Fibroblast of lung (primary cell): ENCODE data around the gene PNPT1. TPM values are rescaled to one million over a fixed set of nuclear protein-coding genes. Genes with fewer than 3 reads are reported as not detected.
A peak's percentile ranks its signal among the peaks of the same experiment; 100 is the strongest.

Experiments
- DNase-seq, 2 donors: peaks; one replicate each; pipeline versions ENCODE4 v3.0.0 to v3.0.0-alpha.2; 2010; ENCODE audit warnings: low read depth in 2 of 2
- H2AFZ ChIP-seq: 2 replicates; pipeline ENCODE4 v1.5.1; 2012; ENCODE audit warnings: low read length, control low read depth, inconsistent platforms
- H3K27ac ChIP-seq: 2 replicates; pipeline ENCODE4 v1.5.1; 2011; ENCODE audit warnings: low read length, control low read depth; ENCODE audit not compliant: insufficient read depth
- H3K27me3 ChIP-seq: 2 replicates; pipeline ENCODE4 v1.5.1; 2011; ENCODE audit warnings: mild to moderate bottlenecking, low read length; ENCODE audit not compliant: control insufficient read depth, insufficient read depth
- H3K36me3 ChIP-seq: 2 replicates; pipeline ENCODE4 v1.5.1; 2011; ENCODE audit warnings: low read length; ENCODE audit not compliant: control insufficient read depth, insufficient read depth
- H3K4me1 ChIP-seq: 2 replicates; pipeline ENCODE4 v1.5.1; 2011; ENCODE audit warnings: low read length; ENCODE audit not compliant: control insufficient read depth, insufficient read depth; ENCODE audit errors: extremely low read depth
- H3K4me2 ChIP-seq: 2 replicates; pipeline ENCODE4 v1.5.1; 2011; ENCODE audit warnings: low read length, control low read depth; ENCODE audit not compliant: insufficient read depth; ENCODE audit errors: extremely low read depth
- H3K4me3 ChIP-seq, 4 experiments: fragments of 200-600 bp in 1 of 4; sonication (generic) in 1 of 4; replicated peaks in 1 of 4; 2 replicates each; pipeline ENCODE4 v1.5.1; 2011 to 2016; ENCODE audit warnings: low read length in 4 of 4, low read depth in 3 of 4, mild to moderate bottlenecking in 3 of 4, control low read depth in 2 of 4, inconsistent platforms in 1 of 4, mixed read lengths in 1 of 4; ENCODE audit not compliant: insufficient read depth in 1 of 4; ENCODE audit errors: control extremely low read depth in 1 of 4
- H3K79me2 ChIP-seq: 2 replicates; pipeline ENCODE4 v1.5.1; 2012; ENCODE audit warnings: mild to moderate bottlenecking, low read length, inconsistent platforms; ENCODE audit not compliant: control insufficient read depth, insufficient read depth
- H3K9ac ChIP-seq: 2 replicates; pipeline ENCODE4 v1.5.1; 2011; ENCODE audit warnings: mild to moderate bottlenecking, low read length, control low read depth; ENCODE audit not compliant: insufficient read depth
- H3K9me3 ChIP-seq: 2 replicates; pipeline ENCODE4 v1.5.1; 2012; ENCODE audit warnings: low read depth, low read length; ENCODE audit not compliant: control insufficient read depth, insufficient read depth
- H4K20me1 ChIP-seq: 2 replicates; pipeline ENCODE4 v1.5.1; 2011; ENCODE audit warnings: low read length; ENCODE audit not compliant: control insufficient read depth, insufficient read depth; ENCODE audit errors: extremely low read depth
- CTCF ChIP-seq, 2 donors: IDR thresholded peaks in 1 of 2; conservative IDR thresholded peaks in 1 of 2; 1 replicate in 1 of 2; 2 replicates in 1 of 2; pipeline ENCODE4 v1.5.1; 2011 to 2012; ENCODE audit warnings: low read length in 2 of 2, control low read depth in 1 of 2, inconsistent platforms in 1 of 2, low read depth in 1 of 2, mild to moderate bottlenecking in 1 of 2
- EZH2 ChIP-seq: IDR thresholded peaks from 2 replicates; pipeline ENCODE4 v1.5.1; 2012; ENCODE audit warnings: low read length, control low read depth, mild to moderate bottlenecking; ENCODE audit errors: missing control alignments
- polyA plus RNA-seq, 2 donors: library from polyadenylated mRNA; depleted of rRNA in 1 of 2; stranded (reverse) in 1 of 2; unstranded in 1 of 2; fragments of >200 nt; gene quantifications; 2 replicates each; pipeline ENCODE4 v1.2.1, GENCODE V29; 2011 to 2012; ENCODE audit warnings: missing spikeins in 1 of 2
- total RNA-seq: library from RNA; depleted of rRNA; stranded (reverse); fragments of >200 nt; gene quantifications from 2 replicates; pipeline ENCODE4 v1.2.1, GENCODE V29; 2014

Gene PNPT1
- total and polyA plus RNA-seq, 2 donors (not counting 1 experiment from before 2014, with no cell fraction given) = 13.1 to 14.2 TPM

- Histone ChIP-seq H3K4me3 (no peak overlapping the region), H3K79me2 (no peaks in the 10 kb centered on the region), H3K9me3 (no peaks in the 10 kb centered on the region), H3K4me2 (no peak overlapping the region), H2AFZ (no peak overlapping the region), H3K9ac (no peak overlapping the region), H3K4me1 (no peaks in the 10 kb centered on the region), H4K20me1 (no peaks in the 10 kb centered on the region), H3K27me3 (no peaks in the 10 kb centered on the region), H3K27ac (no peak overlapping the region), H3K36me3 (no peaks in the 10 kb centered on the region)
- TF ChIP-seq EZH2 = no peak
- no peak for TF ChIP-seq CTCF (conservative IDR thresholded peaks at IDR 0.05 in 1 of 2, IDR thresholded peaks at IDR 0.05 in 1 of 2; ENCODE audit: low read depth in 1 of 2, low read length in 2 of 2)
- DNase-seq = no peak
These were observed 41.1 kb upstream of the PNPT1 start for GRCh38 chr2:55734726-55735125.

GRCh38 chr2:55733335-55733734 is 39.7 kb upstream of the PNPT1 start:
- Histone ChIP-seq H3K27me3 (no peaks in the 10 kb centered on the region), H3K4me3 (no peak overlapping the region), H3K4me2 (peak overlapping the region; percentile 51), H4K20me1 (no peaks in the 10 kb centered on the region), H2AFZ (no peak overlapping the region), H3K9ac (no peak overlapping the region), H3K4me1 (no peaks in the 10 kb centered on the region), H3K36me3 (no peaks in the 10 kb centered on the region), H3K27ac (no peak overlapping the region), H3K79me2 (no peaks in the 10 kb centered on the region), H3K9me3 (no peaks in the 10 kb centered on the region)
- peak in 1 of 2 donors; percentile 19 for DNase-seq
- TF ChIP-seq EZH2 = no peak
- TF ChIP-seq CTCF (conservative IDR thresholded peaks at IDR 0.05 in 1 of 2, IDR thresholded peaks at IDR 0.05 in 1 of 2; ENCODE audit: low read depth in 1 of 2, low read length in 2 of 2) = no peak

- Histone ChIP-seq H2AFZ (no peak overlapping the region), H3K27ac (no peak overlapping the region)
These were observed 39.2 kb upstream of the PNPT1 start for GRCh38 chr2:55732854-55733253.

More at GRCh38 chr2:55732854-55733253, 39.2 kb upstream of the PNPT1 start:
- Histone ChIP-seq H3K4me3 (no peak overlapping the region), H3K79me2 (no peaks in the 10 kb centered on the region), H3K4me2 (peak overlapping the region; percentile 45), H3K27me3 (no peaks in the 10 kb centered on the region), H3K9me3 (no peaks in the 10 kb centered on the region), H3K9ac (no peak overlapping the region), H3K4me1 (no peaks in the 10 kb centered on the region), H3K36me3 (no peaks in the 10 kb centered on the region), H4K20me1 (no peaks in the 10 kb centered on the region)
- DNase-seq = peak; percentile 21 to 68
- TF ChIP-seq EZH2 (no peak), CTCF (conservative IDR thresholded peaks at IDR 0.05 in 1 of 2, IDR thresholded peaks at IDR 0.05 in 1 of 2; ENCODE audit: low read depth in 1 of 2, low read length in 2 of 2) (no peak)
